A673 (cell line): ENCODE data around the gene IL36B.

Experiments used
- EZH2 ChIP-seq: fragments of 200-600 bp; sonication (generic); IDR thresholded peaks from 2 replicates; pipeline ENCODE4 v1.6.1; 2017; ENCODE audit warnings: borderline replicate concordance, low read depth, mild to moderate bottlenecking, mixed read lengths, antibody characterized with exemption, low read length; ENCODE audit not compliant: poor library complexity, severe bottlenecking
- TF ChIP-seq, protein P1 (sequence below): fragments of 300-800, 200-600 bp; sonication (generic); conservative IDR thresholded peaks from 2 replicates; pipeline ENCODE4 v1.5.1; 2017; ENCODE audit warnings: low read depth, mild to moderate bottlenecking, antibody characterized with exemption, low read length, moderate library complexity, mixed read lengths

GRCh38 chr2:113075030-113075429 lies 22.4 kb upstream of the IL36B start:
- TF ChIP-seq, protein P1, sequence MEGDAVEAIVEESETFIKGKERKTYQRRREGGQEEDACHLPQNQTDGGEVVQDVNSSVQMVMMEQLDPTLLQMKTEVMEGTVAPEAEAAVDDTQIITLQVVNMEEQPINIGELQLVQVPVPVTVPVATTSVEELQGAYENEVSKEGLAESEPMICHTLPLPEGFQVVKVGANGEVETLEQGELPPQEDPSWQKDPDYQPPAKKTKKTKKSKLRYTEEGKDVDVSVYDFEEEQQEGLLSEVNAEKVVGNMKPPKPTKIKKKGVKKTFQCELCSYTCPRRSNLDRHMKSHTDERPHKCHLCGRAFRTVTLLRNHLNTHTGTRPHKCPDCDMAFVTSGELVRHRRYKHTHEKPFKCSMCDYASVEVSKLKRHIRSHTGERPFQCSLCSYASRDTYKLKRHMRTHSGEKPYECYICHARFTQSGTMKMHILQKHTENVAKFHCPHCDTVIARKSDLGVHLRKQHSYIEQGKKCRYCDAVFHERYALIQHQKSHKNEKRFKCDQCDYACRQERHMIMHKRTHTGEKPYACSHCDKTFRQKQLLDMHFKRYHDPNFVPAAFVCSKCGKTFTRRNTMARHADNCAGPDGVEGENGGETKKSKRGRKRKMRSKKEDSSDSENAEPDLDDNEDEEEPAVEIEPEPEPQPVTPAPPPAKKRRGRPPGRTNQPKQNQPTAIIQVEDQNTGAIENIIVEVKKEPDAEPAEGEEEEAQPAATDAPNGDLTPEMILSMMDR = no peak
- no peak for TF ChIP-seq EZH2
